Activated CD8-positive, alpha-beta T cell treated with anti-CD3 and anti-CD28 coated beads, Interleukin-2, amount 10 ng/mL, durations not matched to agents 7 days and 5 days (primary cell): ENCODE results near the gene FCAMR. TPM values are rescaled to one million over a fixed set of nuclear protein-coding genes. Genes with fewer than 3 reads are reported as not detected.

Source experiments
- ATAC-seq: fragments of 150-1000 bp; cut with Tn5 transposase; one replicate; pipeline ENCODE4 v1.10.0; 2021; ENCODE audit warnings: moderate library complexity
- CTCF ChIA-PET: fragments of 350-600 bp; sonication (Branson Sonifier 250); formaldehyde crosslinking; loops from one replicate; lab custom pipeline; 2021; ENCODE audit warnings: antibody characterized with exemption; lab: Charles Lee
- POLR2A ChIA-PET: fragments of 350-600 bp; sonication (Branson Sonifier 250); formaldehyde crosslinking; loops from one replicate; lab custom pipeline; 2021; ENCODE audit warnings: antibody characterized with exemption; lab: Charles Lee
- DNase-seq: peaks from one replicate; pipeline ENCODE4 v3.0.0-alpha.2; 2020
- H3K27ac Mint-ChIP-seq: one replicate; pipeline ENCODE4 v1.8.0; 2021; ENCODE audit warnings: mild to moderate bottlenecking, mixed read lengths
- H3K27me3 Mint-ChIP-seq: one replicate; pipeline ENCODE4 v1.8.0; 2021; ENCODE audit warnings: low read depth, mixed read lengths
- H3K36me3 Mint-ChIP-seq: one replicate; pipeline ENCODE4 v1.8.0; 2021; ENCODE audit warnings: low read depth, mixed read lengths
- H3K4me1 Mint-ChIP-seq: one replicate; pipeline ENCODE4 v1.8.0; 2021; ENCODE audit warnings: low read depth, mixed read lengths
- H3K4me3 Mint-ChIP-seq: one replicate; pipeline ENCODE4 v1.8.0; 2021; ENCODE audit warnings: mild to moderate bottlenecking, mixed read lengths
- H3K9me3 Mint-ChIP-seq: one replicate; pipeline ENCODE4 v1.8.0; 2022; ENCODE audit warnings: mixed read lengths; ENCODE audit not compliant: insufficient read depth
- total RNA-seq, 2 experiments: library from RNA; stranded (reverse); gene quantifications; one replicate each; pipeline ENCODE4 v1.2.3, GENCODE V29; 2021

Gene FCAMR
- total RNA-seq, 2 experiments from 2014 or later: not detected

DNA sequence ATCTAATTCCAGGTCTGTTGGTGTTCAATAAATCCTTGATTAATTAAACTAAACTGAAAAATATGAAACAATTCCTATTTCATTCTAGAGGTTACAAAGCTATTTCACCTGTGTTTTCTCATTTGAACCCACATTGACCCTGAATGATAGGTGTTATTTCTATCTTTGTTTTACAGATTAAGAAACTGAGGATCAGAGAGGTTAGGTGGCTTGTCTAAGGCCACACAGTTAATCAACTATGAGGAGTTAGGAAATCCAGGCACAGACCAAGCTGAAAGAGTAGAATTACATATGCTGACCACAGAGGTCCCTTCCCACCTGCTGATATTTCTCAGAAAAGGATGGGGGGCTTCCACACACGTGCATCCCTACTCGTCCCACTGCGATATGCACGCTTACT lies 24.5 kb downstream of the FCAMR start:
- peaks cover 4% of the 10 kb centered on the region for H3K4me1 Mint-ChIP-seq
- no peak overlapping the region for H3K27ac Mint-ChIP-seq
- CTCF ChIA-PET: interaction anchor here (0.8 to 10.5 kb wide), 6 partner anchors 12 to 221 kb away, joined by 3 to 94 read pairs (median 3); no protein-coding TSS in a partner anchor
- no peak overlapping the region for H3K4me3 Mint-ChIP-seq
- POLR2A ChIA-PET: interaction anchor here (0.8 kb wide), 1 partner anchor 307 kb away, joined by 3 read pairs; no protein-coding TSS in a partner anchor
- DNase-seq (no peak), ATAC-seq (no peak)
- H3K36me3 Mint-ChIP-seq: no peaks in the 10 kb centered on the region
- peaks cover 5% of the 10 kb centered on the region for H3K9me3 Mint-ChIP-seq
- H3K27me3 Mint-ChIP-seq: peaks cover 31% of the 10 kb centered on the region

DNA sequence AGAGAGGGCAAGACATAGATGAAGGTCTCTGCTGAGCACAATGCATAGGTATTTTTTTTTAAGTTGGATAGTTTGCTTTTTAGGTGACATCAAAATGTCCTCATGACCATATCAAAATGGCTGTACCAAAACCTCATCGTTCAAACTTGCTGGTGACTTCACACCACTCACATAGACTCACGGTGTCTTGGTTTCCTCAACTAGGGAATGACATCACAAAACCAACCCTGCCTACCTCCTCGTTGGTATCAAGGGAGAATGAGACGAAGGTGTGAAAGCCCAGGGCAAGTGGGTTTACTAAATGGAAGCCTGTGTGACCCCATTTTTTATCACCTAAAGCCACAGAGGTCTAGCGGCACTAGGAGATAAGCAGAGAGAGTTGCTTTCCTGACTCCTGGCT lies 25.6 kb downstream of the FCAMR start:
- Mint-ChIP-seq H3K27me3 (peaks cover 28% of the 10 kb centered on the region), H3K4me1 (peaks cover 4% of the 10 kb centered on the region), H3K4me3 (no peak overlapping the region), H3K27ac (no peak overlapping the region), H3K9me3 (no peaks in the 10 kb centered on the region), H3K36me3 (no peaks in the 10 kb centered on the region)
- no peak for ATAC-seq
- POLR2A ChIA-PET: no interaction called here
- no peak for DNase-seq
- CTCF ChIA-PET: interaction anchor here (10.5 kb wide), 1 partner anchor 11 kb away, joined by 94 read pairs; no protein-coding TSS in a partner anchor

DNA sequence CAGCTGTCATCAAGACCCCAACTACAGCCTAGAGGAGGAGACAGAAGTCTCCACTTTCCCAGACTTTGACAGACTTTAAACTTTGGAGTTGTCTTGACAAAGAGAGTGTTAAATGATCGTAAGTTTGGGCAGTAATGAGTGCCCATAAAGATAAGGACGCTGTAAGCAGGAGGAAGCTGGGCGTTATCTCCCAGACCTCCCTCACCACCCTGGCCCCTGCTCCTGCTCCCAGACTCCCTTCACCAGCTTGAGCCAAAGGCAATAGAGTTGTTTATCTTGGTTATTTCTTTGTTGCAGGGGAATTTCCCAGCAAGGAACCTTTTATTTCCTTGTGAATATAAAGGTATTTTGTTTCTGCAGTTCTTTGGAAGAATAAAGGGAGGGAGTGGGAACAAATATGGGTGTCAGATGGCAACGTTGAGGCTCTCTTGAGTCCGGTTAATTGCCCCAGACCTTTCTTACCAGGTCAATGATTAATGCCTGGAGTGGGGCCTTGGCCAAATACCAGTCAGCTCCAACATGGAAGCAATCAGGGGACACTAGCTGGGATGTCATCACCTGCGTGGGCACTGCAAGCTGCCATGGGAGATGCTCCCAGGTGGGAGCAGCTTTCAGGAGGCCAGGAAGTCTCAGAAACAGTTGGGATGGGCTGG lies 28.4 kb downstream of the FCAMR start:
- ATAC-seq: no peak
- no peak overlapping the region for H3K4me3 Mint-ChIP-seq
- no peak overlapping the region for H3K27ac Mint-ChIP-seq
- H3K4me1 Mint-ChIP-seq: peaks cover 4% of the 10 kb centered on the region
- H3K9me3 Mint-ChIP-seq: no peaks in the 10 kb centered on the region
- ChIA-PET POLR2A (no interaction called here), CTCF (interaction anchor here (0.9 to 10.5 kb wide), 8 partner anchors 8 to 278 kb away, joined by 3 to 94 read pairs (median 3); no protein-coding TSS in a partner anchor)
- DNase-seq: no peak
- H3K36me3 Mint-ChIP-seq: no peaks in the 10 kb centered on the region
- peaks cover 19% of the 10 kb centered on the region for H3K27me3 Mint-ChIP-seq

DNA sequence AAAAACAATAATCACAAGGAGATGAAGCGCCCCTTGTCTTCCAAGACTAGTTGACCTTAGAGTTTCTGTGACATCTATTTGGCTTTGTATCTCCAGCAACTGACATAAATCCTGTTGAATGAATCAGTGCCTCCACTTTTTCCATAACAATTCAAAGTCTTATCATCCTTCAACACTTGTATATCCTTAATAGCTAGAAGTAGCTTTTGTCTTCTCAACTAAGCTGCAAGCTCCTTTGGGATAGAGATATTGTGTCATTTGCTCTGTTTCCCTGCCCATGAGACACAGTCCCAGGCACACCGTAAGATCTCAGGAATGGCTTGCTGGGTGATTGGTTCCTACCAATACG lies 29.7 kb downstream of the FCAMR start:
- no peak for ATAC-seq
- Mint-ChIP-seq H3K27me3 (peaks cover 21% of the 10 kb centered on the region), H3K4me1 (peaks cover 9% of the 10 kb centered on the region), H3K4me3 (no peak overlapping the region), H3K36me3 (no peaks in the 10 kb centered on the region), H3K9me3 (no peaks in the 10 kb centered on the region), H3K27ac (no peak overlapping the region)
- no peak for DNase-seq
- CTCF ChIA-PET: interaction anchor here (1.9 to 10.5 kb wide), 2 partner anchors 7 to 65 kb away, joined by 4 to 94 read pairs; no protein-coding TSS in a partner anchor
- POLR2A ChIA-PET: interaction anchor here (1.1 kb wide), 1 partner anchor 15 kb away, joined by 3 read pairs; no protein-coding TSS in a partner anchor

DNA sequence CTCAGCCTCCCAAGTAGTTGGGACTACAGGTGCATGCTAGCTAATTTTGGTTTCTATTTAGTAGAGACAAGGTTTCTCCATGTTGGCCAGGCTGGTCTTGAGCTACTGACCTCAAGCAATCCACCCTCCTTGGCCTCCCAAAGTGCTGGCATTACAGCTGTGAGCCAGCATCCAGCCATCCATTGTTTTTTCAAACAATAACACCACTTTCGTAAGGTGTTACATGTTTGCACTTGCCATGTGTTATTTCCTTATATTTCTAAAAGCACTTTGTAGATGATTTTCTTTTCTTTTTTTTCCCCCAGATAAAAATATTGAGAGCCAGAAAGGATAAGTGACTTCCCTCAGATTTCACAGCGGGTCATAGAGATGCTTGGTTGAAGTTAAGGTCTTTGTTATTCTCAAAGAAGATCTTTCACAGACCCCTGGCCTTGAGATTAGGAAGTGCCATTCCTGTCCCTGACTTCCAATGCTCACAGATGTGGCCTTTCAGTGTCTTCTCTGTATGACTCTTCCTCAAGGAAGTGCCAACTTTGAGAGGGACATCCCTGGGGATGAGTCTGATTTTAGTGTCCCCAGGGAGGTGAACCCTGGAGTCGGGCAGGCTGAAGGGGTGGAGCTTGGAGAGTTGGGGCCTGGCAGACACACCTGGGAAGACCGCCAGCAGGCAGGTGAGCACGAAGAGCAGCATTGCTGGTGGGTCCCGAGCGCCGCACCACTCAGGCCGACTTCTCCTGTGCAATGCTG lies 30.2 kb downstream of the FCAMR start:
- Mint-ChIP-seq H3K4me1 (peaks cover 14% of the 10 kb centered on the region), H3K36me3 (no peaks in the 10 kb centered on the region), H3K27ac (no peak overlapping the region), H3K4me3 (no peak overlapping the region), H3K27me3 (peaks cover 19% of the 10 kb centered on the region), H3K9me3 (no peaks in the 10 kb centered on the region)
- ChIA-PET POLR2A (interaction anchor here (0.7 to 1.1 kb wide), 2 partner anchors 15 kb away, joined by 3 read pairs; no protein-coding TSS in a partner anchor), CTCF (interaction anchor here (0.8 to 10.5 kb wide), 3 partner anchors 7 to 66 kb away, joined by 4 to 94 read pairs (median 4); no protein-coding TSS in a partner anchor)
- DNase-seq (no peak), ATAC-seq (no peak)

DNA sequence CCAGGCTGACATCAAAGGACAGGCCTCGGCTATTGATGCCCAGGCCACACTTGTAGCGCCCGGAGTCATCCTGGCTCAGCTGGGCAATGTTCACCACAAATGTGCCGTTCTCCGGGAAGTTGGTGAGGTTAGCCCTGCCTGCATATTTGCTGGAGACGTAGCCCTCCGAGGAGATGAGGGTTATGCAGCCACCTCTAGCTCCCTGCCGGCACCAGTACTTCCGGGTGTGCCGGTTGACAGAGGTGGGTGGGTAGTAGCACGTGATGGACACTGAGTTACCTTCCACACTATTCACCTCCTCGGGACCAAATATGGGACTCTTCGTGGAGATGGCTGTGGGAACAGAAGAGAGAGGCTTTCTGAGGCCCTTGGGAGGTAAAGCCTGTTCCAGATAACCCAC lies 31.1 kb downstream of the FCAMR start:
- Mint-ChIP-seq H3K4me3 (no peak overlapping the region), H3K36me3 (no peaks in the 10 kb centered on the region), H3K27me3 (peaks cover 15% of the 10 kb centered on the region), H3K9me3 (no peaks in the 10 kb centered on the region), H3K27ac (no peak overlapping the region), H3K4me1 (peaks cover 11% of the 10 kb centered on the region)
- ATAC-seq: no peak
- DNase-seq: no peak
- CTCF ChIA-PET: interaction anchor here (1.0 to 15.0 kb wide), 3 partner anchors 23 to 67 kb away, joined by 3 to 281 read pairs (median 4); no protein-coding TSS in a partner anchor
- POLR2A ChIA-PET: interaction anchor here (0.7 kb wide), 1 partner anchor 14 kb away, joined by 3 read pairs; no protein-coding TSS in a partner anchor

DNA sequence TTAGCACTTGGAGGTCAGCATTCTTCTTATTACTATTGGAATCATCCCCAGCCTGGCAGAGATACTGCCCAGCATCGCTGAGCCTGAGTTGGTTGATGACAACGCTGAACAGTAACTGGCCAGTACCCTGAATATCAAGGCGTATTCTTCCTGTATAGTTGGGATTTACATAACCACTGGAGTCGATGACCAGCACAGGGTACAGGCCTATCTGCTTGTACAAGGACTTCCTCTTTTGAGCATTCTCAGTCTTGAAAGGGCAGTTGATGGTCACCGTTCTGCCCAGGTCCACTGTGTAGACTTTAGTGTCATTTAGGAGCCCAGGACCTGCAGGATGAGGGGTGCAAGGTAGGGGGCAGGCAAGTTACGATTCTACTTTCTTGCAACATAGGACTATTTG lies 32.8 kb downstream of the FCAMR start:
- peaks cover 4% of the 10 kb centered on the region for H3K27me3 Mint-ChIP-seq
- no peaks in the 10 kb centered on the region for H3K36me3 Mint-ChIP-seq
- CTCF ChIA-PET: interaction anchor here (2.8 to 15.0 kb wide), 5 partner anchors 8 to 72 kb away, joined by 11 to 281 read pairs (median 89); partner anchors contain the start of genes FCMR, IL20 and PIGR
- ATAC-seq: no peak
- H3K9me3 Mint-ChIP-seq: no peaks in the 10 kb centered on the region
- H3K27ac Mint-ChIP-seq: no peak overlapping the region
- no peak for DNase-seq
- no peak overlapping the region for H3K4me3 Mint-ChIP-seq
- peaks cover 18% of the 10 kb centered on the region for H3K4me1 Mint-ChIP-seq
- POLR2A ChIA-PET: no interaction called here

DNA sequence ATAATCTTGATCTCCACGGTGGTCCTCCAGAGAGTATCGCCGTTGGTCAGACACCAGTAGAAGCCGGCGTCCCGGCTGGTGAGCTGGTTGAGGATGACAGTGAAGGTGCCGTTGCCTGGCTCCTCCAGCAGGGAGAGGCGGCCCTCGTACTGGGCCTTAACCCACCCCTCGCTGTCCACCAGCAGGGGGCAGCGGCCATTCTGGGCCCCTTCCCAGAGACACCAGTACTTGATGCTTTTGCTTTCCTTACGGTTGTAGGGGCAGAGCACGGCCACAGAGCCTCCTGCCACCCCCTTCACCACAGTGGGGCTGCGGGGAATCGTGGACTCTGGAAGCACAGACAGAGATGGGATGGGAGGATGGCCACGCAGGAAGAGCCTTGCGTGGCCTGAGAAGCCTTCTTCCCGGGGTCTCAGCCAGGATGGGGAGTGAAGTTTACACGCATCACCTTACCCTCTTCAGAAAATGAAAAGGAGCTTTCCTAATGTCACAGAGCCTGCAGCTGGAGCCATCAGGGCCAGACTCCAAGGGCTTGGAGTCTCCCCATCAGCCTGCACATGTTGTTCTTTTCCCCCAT lies 34.7 kb downstream of the FCAMR start:
- Mint-ChIP-seq H3K4me1 (peaks cover 34% of the 10 kb centered on the region), H3K9me3 (no peaks in the 10 kb centered on the region)
- ATAC-seq: peak; percentile 77

DNA sequence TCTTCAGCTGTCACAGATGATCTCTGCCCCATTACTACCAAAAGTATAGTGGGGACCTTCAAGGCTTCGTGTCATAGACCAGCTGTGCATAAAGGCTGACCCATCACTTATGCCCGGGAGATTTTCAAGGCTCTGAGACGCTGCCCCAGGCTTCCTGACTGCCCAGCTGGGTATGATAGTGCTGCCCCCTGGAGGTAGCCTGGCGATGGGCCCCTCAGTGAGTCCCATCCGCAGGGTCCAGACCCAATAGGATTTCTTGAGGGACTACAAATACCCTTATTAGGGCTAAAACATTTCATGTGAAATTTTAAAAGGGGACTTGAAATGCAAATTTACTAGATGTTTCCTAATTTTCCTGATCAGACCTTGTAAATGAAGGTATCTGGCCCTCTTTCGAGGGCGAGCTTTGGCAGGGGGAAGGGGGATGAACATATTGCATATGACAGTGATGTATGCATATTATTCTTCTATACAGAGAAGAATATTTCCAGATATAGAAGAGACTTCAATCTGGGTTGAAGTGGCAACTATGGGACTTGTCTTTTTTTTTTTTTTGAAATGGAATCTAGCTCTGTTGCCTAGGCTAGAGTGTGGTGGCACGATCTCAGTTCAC lies 36.8 kb downstream of the FCAMR start:
- ChIA-PET CTCF (interaction anchor here (0.7 to 15.0 kb wide), 47 partner anchors 8 to 322 kb away, joined by 3 to 281 read pairs (median 4); partner anchors contain the start of genes EIF2D, FCAMR, FCMR and IL20), POLR2A (interaction anchor here (0.6 kb wide), 1 partner anchor 1188 kb away, joined by 5 read pairs; no protein-coding TSS in a partner anchor)
- ATAC-seq (peak; percentile 60), DNase-seq (peak; percentile 76)
- Mint-ChIP-seq H3K27me3 (peaks cover 2% of the 10 kb centered on the region), H3K4me3 (no peak overlapping the region), H3K27ac (no peak overlapping the region), H3K4me1 (peaks cover 46% of the 10 kb centered on the region), H3K36me3 (no peaks in the 10 kb centered on the region), H3K9me3 (no peaks in the 10 kb centered on the region)

More for the DNA sequence above, 34.7 kb downstream of the FCAMR start:
- no peaks in the 10 kb centered on the region for H3K36me3 Mint-ChIP-seq
- ChIA-PET POLR2A (interaction anchor here (0.6 kb wide), 1 partner anchor 46 kb away, joined by 3 read pairs; no protein-coding TSS in a partner anchor), CTCF (interaction anchor here (0.6 to 15.0 kb wide), 36 partner anchors 9 to 740 kb away, joined by 3 to 281 read pairs (median 5); partner anchors contain the start of genes FCMR, IL20 and PIGR)
- peak; percentile 64 for DNase-seq
- no peak overlapping the region for H3K4me3 Mint-ChIP-seq
- no peak overlapping the region for H3K27ac Mint-ChIP-seq
- peaks cover 2% of the 10 kb centered on the region for H3K27me3 Mint-ChIP-seq

DNA sequence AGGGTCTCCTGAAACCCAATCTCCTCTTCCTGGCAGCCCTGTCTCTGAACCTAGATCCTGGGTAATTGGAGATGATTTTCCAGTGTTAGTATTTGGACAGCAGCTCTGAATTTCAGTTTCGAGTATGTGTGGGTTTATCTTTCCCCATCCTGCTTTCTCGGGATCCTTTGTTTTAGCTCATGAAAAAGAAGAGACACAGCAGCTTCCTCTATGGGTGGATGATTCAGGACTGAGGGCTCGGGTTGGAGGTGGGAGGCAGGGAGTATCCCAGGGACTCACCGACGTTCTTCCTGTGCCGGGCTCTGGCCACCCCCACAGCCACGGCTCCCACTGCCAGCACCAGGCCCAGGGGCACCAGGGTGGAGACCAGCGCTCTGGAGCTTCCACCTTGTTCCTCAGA lies 38.1 kb downstream of the FCAMR start:
- Mint-ChIP-seq H3K27me3 (peaks cover 2% of the 10 kb centered on the region), H3K4me1 (peaks cover 54% of the 10 kb centered on the region), H3K4me3 (no peak overlapping the region), H3K27ac (peak overlapping the region; percentile 85), H3K9me3 (no peaks in the 10 kb centered on the region), H3K36me3 (no peaks in the 10 kb centered on the region)
- DNase-seq (no peak), ATAC-seq (no peak)
- POLR2A ChIA-PET: interaction anchor here (1.0 kb wide), 1 partner anchor 10 kb away, joined by 5 read pairs; the partner anchor contains the start of gene FCMR
- CTCF ChIA-PET: interaction anchor here (0.6 to 15.0 kb wide), 21 partner anchors 10 to 269 kb away, joined by 3 to 281 read pairs (median 9); partner anchors contain the start of genes FCMR, IL20 and PIGR
